ENCODE data around the gene NOS1AP.

NOS1AP gene

DNA sequence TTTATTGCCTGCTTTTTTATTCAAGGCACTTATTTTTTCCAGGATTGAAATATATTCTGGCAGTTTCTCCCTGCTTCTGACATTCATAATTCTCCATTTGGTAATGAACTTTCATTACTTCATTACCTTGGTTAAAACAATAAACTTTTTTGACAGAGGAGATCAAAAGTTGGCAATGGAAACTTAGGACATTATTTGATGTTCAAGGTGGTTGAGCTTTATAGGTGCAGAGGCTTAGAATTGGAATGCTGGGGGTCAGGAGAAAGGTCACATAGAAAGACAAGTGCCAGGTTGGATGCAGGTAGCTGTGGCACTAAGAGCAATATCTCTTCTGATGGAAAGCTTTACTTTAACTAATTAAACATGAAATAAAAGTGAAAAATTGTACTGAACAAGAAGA lies 154.8 kb downstream of the NOS1AP start:
- no peak for DNase-seq

DNA sequence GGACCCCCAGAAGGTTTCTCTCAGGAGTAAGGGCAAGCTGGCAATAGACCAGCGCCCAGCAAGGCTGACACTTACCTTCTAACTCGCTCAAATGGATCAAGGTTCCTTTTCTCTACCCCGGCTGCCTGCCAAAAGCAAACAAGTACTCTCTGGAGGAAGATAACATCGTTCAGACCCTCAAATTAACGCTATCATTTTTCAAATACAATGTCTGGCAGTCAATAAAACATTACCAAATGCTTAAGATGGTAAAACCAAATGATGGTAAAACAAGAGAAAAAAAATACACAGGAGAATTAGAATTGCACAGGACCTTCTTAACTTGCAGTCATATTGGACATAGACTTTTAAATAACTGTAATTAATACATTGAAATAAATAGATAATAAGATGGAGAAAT lies 159.1 kb downstream of the NOS1AP start:
- DNase-seq: no peak

GRCh38 chr1:162229549-162229948 lies 160.1 kb downstream of the NOS1AP start:
- no peak for DNase-seq

- no peak for DNase-seq
Observed at GRCh38 chr1:162230096-162230495, 160.6 kb downstream of the NOS1AP start.

- DNase-seq: no peak
Observed at GRCh38 chr1:162230517-162230916, 161.0 kb downstream of the NOS1AP start.

GRCh38 chr1:162232034-162232711 lies 162.7 kb downstream of the NOS1AP start:
- no peak for DNase-seq

GRCh38 chr1:162233066-162233465 lies 163.6 kb downstream of the NOS1AP start:
- DNase-seq: no peak

GRCh38 chr1:162233937-162234336 lies 164.4 kb downstream of the NOS1AP start:
- DNase-seq: no peak

DNA sequence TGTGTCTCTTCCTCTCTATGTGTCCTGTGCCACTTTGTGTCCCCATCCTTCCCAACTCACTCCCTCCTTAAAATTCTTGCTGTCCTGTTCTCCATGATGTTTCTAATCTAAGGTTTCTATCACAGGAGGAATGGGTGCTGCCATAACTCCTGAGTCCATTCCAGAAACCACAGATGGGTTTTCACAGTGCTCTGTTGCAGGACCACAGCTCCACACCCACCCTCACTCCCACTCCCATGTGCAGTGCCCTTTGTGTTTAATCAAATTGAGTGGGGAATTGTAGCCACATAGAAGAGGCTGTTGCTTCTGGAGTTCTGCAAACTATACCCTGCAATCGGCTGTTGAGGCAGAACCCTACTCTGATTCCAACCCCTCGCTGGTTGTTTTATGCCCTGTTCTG lies 165.1 kb downstream of the NOS1AP start:
- no peak for DNase-seq

DNA sequence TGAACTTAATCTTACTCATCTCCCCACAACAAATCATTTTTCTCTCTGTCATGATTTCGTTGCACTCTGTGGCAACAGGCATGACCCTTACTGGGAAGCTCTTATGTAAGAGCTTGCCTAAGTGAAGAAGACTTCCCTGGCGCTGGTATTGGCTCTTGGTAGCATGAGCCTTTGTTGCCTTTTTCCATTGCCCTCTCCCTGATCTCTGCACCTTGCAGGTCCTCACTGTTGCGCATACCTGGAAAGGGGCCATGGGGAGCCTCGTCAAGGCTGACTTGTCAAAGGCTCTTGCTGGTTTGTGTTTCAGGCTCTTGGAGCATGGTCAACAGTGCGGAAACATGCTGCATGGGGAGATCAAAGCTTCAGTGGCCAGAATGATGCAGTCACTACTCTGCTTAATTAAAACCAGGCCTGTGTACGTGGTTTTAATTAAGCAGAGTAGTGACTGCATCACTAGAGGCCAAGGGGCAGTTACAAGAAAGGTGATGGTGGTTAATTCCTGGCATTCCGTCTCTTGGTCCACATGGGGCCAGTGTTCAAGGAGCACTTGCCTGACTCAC lies 165.8 kb downstream of the NOS1AP start:
- no peak for DNase-seq

- no peak for DNase-seq
Observed at GRCh38 chr1:162236201-162236600, 166.7 kb downstream of the NOS1AP start.

DNA sequence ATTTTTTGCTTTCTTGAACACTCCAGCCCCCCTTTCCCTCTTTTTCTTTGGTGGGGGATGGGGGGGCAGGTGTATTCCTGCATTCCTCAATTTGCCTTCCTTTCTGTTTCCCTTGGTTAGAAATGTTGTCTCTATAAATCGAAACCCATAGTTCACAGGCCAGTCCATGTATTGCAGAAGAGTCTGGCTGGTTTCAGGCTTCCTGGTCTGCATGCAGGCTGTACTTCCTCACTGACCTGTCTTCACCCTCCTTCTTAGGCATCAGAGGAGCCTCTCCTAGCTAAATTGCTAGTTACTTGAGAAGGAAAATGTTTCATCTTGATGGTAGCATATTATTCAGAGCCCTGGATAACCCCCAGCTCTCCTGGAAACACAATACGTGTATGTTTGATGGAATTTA lies 167.1 kb downstream of the NOS1AP start:
- DNase-seq: no peak

GRCh38 chr1:162240577-162240976 lies 171.1 kb downstream of the NOS1AP start:
- DNase-seq: no peak

- DNase-seq: no peak
Observed at GRCh38 chr1:162242804-162243203, 173.3 kb downstream of the NOS1AP start.

DNA sequence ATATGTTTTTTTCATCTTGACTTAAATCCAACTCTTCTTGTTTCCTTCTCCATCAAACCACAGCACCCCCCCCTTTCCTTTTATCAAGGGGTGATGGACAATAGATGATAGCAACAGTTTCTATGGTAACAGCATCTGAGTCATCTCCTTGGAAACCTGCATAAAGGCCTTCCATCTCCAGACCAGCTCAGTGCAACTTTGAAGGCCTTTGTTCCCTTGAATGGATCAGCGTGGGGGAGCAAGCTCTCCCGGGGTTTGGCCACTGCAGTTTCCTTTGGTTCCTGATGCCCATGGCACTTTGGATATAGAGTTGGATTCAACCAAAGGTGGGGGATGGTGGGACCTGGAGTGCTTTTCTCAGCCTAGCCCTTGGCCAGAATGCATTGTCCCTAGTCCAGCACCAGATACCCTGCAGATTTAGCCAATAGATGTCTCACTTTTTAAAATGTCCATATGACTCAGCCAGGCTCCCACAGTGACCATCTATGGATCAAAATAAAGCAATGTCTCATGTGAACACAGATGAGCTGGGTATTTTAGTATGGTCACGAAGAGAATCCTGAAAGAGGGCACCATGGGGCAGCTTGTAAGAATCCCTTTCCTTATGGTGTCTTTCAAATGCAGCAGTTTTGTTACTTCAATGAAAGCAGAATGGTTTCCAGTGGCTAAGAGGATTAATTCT lies 179.5 kb downstream of the NOS1AP start:
- DNase-seq: no peak

GRCh38 chr1:162250004-162250730 lies 180.7 kb downstream of the NOS1AP start:
- DNase-seq: no peak

DNA sequence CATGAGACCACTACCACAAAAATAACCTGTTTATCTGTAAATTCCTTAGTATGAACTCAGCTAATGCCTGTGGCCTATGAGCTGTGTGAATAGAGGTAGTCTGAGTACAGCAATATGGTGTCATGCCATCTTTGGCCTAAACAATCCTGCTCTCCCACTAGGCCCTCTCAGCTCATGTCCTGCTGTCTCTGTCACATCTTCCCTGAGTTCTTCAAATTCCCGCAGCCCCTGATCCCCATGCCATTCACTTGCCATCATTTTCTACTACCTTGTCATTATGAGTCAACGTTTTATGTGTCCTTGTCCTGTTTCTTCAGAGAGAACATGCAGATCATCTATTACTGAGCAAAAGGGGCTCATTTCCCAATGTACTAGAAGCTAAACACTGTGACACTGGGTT lies 181.6 kb downstream of the NOS1AP start:
- no peak for DNase-seq

DNA sequence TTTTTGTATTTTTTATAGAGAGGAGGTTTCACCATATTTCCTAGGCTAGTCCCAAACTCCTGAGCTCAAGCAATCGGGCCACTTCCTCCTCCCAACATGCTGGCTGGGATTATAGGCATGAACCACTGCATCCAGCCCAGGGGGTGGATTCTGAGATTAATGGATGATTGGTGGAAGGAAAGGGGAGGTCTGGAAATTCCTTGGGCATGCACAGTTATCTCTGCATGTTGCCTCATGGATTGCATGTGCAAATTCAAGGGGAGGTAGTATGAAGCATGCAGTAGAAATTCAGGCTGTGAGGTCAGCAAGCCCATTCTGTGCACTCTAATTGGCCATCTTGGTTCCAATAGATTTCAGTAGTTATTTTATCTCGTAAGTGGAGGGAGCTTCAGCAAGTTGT lies 182.7 kb downstream of the NOS1AP start:
- no peak for DNase-seq

GRCh38 chr1:162253790-162254189 lies 184.3 kb downstream of the NOS1AP start:
- DNase-seq: no peak

- DNase-seq: no peak
Observed at GRCh38 chr1:162256287-162256686, 186.8 kb downstream of the NOS1AP start.

- no peak for DNase-seq
Observed at GRCh38 chr1:162258394-162258793, 188.9 kb downstream of the NOS1AP start.

DNA sequence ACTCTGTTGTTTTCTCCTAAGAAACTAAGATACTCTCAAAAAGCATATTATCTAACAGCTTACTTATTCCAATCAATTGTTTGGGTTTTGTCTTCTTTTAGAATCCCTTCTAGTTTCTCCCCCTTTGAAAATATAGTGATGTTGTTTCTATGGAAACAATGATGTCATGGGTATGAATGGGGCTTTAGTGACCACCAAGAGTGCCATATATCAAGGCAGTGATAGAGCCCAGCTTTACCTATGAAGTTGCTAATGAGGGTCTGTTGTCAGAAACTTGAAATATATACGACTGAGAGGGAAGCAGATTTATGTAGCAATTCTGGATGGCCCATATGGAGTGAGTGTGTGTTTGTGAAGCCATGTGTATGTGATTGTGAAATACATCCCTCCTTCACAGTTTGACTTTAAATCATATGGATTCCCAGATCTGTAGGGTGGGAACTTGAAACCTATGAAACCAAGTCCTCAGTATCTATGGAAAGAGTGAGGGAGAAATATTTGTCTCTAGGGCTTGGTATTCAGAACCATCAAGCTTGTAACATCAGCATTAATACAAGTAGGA lies 190.5 kb downstream of the NOS1AP start:
- no peak for DNase-seq

DNA sequence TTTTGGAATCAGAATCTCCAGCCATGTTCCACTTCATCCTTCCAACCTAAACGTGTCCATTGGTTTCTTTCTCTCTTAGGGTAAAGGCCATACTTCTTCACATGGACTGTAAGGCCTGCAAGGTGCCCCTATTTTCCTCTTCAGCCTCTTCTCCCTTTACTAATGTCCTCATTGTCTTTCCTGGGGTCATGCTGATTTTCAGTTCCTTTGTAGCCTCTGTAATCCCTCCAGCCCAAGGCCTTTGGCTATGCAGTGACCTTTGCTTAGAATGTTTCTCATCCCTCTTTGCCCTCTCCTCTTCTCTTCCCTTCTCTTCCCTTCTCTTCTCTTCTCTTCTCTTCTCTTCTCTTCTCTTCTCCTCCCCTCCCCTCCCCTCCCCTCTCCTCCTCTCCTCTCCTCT lies 194.6 kb downstream of the NOS1AP start:
- no peak for DNase-seq

DNA sequence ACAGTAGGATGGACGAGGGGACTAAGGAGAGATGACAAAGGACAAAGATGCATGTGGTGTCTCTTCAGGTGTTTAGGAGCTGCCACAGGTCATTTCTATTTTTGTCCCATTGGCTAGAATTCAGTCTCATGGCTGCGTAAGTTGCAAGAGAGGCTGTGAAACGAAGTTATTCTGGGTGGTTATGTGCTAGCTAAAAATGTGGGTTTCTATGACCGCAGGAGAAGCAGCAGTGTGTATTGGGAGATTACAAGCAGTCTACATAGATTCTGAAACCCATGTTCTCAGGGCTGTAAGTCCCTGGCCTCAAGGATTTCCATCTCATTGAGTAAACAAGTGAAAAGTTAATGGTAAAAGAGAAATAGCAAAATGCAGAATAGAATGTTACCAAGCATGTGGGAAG lies 196.5 kb downstream of the NOS1AP start:
- no peak for DNase-seq

Data from SHP77 treated with DMSO at 0.1 percent for 48 hours (cell line).